GM12878 (cell line): ENCODE results near the gene SYF2. TPM values are rescaled to one million over a fixed set of nuclear protein-coding genes. Genes with fewer than 3 reads are reported as not detected.

ENCODE experiments used
- ASH2L ChIP-seq: fragments of 300-600, 200-600 bp; sonication (generic); IDR thresholded peaks from 2 replicates; pipeline ENCODE4 v1.6.1; 2017; ENCODE audit warnings: low read depth, mild to moderate bottlenecking, borderline replicate concordance
- BHLHE40 ChIP-seq, 2 experiments: fragments of 450-650 bp in 1 of 2; IDR thresholded peaks; 2 replicates each; pipeline ENCODE4 v1.6.1; 2011 to 2017; ENCODE audit warnings: low read depth in 2 of 2, borderline replicate concordance in 1 of 2, improper control_type of control experiment in 1 of 2, low read length in 1 of 2, mild to moderate bottlenecking in 1 of 2
- CEBPB ChIP-seq, 2 experiments: fragments of 150-350 bp in 1 of 2; IDR thresholded peaks; 2 replicates each; pipeline ENCODE4 v1.6.1; 2012 to 2014; ENCODE audit warnings: low read depth in 2 of 2, low read length in 2 of 2, borderline replicate concordance in 1 of 2, inconsistent platforms in 1 of 2
- FOXK2 ChIP-seq: fragments of 450-650 bp; IDR thresholded peaks from 2 replicates; pipeline ENCODE4 v1.6.1; 2017; ENCODE audit warnings: mild to moderate bottlenecking, moderate library complexity
- GABPA ChIP-seq: IDR thresholded peaks from 2 replicates; pipeline ENCODE4 v1.6.1; 2014; ENCODE audit warnings: antibody characterized with exemption, low read depth, mild to moderate bottlenecking, inconsistent platforms
- LARP7 ChIP-seq: fragments of 450-650 bp; IDR thresholded peaks from 2 replicates; pipeline ENCODE4 v1.6.1; 2017; ENCODE audit warnings: mild to moderate bottlenecking
- MEF2B ChIP-seq: fragments of 450-650 bp; IDR thresholded peaks from 2 replicates; pipeline ENCODE4 v1.6.1; 2018; ENCODE audit warnings: mild to moderate bottlenecking, moderate library complexity; ENCODE audit not compliant: partially characterized antibody, poor library complexity, severe bottlenecking
- NKRF ChIP-seq: fragments of 450-650 bp; conservative IDR thresholded peaks from 2 replicates; pipeline ENCODE4 v1.6.1; 2017; ENCODE audit warnings: mild to moderate bottlenecking, moderate library complexity
- NRF1 ChIP-seq: conservative IDR thresholded peaks from 2 replicates; pipeline ENCODE4 v1.6.1; 2011; ENCODE audit warnings: mild to moderate bottlenecking, low read depth, low read length, improper control_type of control experiment
- PAX8 ChIP-seq: fragments of 450-650 bp; IDR thresholded peaks from 2 replicates; pipeline ENCODE4 v1.6.1; 2017; ENCODE audit warnings: mild to moderate bottlenecking, moderate library complexity
- PRDM15 ChIP-seq: fragments of 450-650 bp; formaldehyde crosslinking; IDR thresholded peaks from 2 replicates; pipeline ENCODE4 v1.4.0; 2020; ENCODE audit warnings: mild to moderate bottlenecking, moderate library complexity
- RAD51 ChIP-seq: fragments of 450-650 bp; IDR thresholded peaks from 2 replicates; pipeline ENCODE4 v1.6.1; 2016; ENCODE audit warnings: moderate library complexity, mild to moderate bottlenecking, inconsistent platforms
- RELA ChIP-seq: fragments of 450-650 bp; IDR thresholded peaks from 2 replicates; pipeline ENCODE4 v1.8.0; 2014; ENCODE audit warnings: borderline replicate concordance; ENCODE audit not compliant: partially characterized antibody
- SMARCA5 ChIP-seq: fragments of 450-650 bp; IDR thresholded peaks from 2 replicates; pipeline ENCODE4 v1.6.1; 2017; ENCODE audit warnings: mild to moderate bottlenecking
- SUPT20H ChIP-seq: IDR thresholded peaks from 2 replicates; pipeline ENCODE4 v1.6.1; 2011; ENCODE audit warnings: low read depth, mild to moderate bottlenecking, low read length, moderate library complexity, borderline replicate concordance; ENCODE audit not compliant: control insufficient read depth
- WRNIP1 ChIP-seq: IDR thresholded peaks from 2 replicates; pipeline ENCODE4 v1.6.1; 2011; ENCODE audit warnings: low read depth, low read length, improper control_type of control experiment, borderline replicate concordance
- ZSCAN29 ChIP-seq: fragments of 450-650 bp; IDR thresholded peaks from 2 replicates; pipeline ENCODE4 v1.6.1; 2017; ENCODE audit warnings: mild to moderate bottlenecking, moderate library complexity
- polyA plus RNA-seq, 11 experiments: library from polyadenylated mRNA; depleted of rRNA in 4 of 11; unstranded in 6 of 11; stranded (reverse) in 5 of 11; fragments of >200 nt; fragmentation: Nextera tagmentation in 4 of 11; fragmentation: Illumina TruSeq in 1 of 11; extraction: Ambion mirVana in 4 of 11; extraction: Trizol in 1 of 11; gene quantifications; 1 replicate in 1 of 11; 2 replicates in 10 of 11; pipeline versions ENCODE4 v1.2.1 to v1.2.3, GENCODE V29; 2011 to 2016; ENCODE audit warnings: inconsistent platforms in 2 of 11, missing spikeins in 2 of 11, low read depth in 1 of 11
- total RNA-seq, 4 experiments: library from RNA; depleted of rRNA in 3 of 4; stranded (reverse); fragments of >200 nt in 3 of 4; fragmentation: Illumina TruSeq in 1 of 4; extraction: Trizol in 1 of 4; gene quantifications; 2 replicates each; pipeline versions ENCODE4 v1.2.1 to v1.2.3, GENCODE V29; 2013 to 2021
- TF ChIP-seq, protein P1 (sequence below): fragments of 450-650 bp; IDR thresholded peaks from 2 replicates; pipeline ENCODE4 v1.6.1; 2016; ENCODE audit warnings: mild to moderate bottlenecking
- TF ChIP-seq, protein P2 (sequence below): fragments of 450-650 bp; IDR thresholded peaks from 2 replicates; pipeline ENCODE4 v1.6.1; 2017; ENCODE audit warnings: antibody characterized with exemption, mild to moderate bottlenecking, moderate library complexity

SYF2 gene
- total and polyA plus RNA-seq, 10 of the 15 experiments (the other 5 are each of a cell fraction or from before 2014, with no cell fraction given), result 20.3 to 70.5 (median 35.3) TPM

- TF ChIP-seq, protein P1, sequence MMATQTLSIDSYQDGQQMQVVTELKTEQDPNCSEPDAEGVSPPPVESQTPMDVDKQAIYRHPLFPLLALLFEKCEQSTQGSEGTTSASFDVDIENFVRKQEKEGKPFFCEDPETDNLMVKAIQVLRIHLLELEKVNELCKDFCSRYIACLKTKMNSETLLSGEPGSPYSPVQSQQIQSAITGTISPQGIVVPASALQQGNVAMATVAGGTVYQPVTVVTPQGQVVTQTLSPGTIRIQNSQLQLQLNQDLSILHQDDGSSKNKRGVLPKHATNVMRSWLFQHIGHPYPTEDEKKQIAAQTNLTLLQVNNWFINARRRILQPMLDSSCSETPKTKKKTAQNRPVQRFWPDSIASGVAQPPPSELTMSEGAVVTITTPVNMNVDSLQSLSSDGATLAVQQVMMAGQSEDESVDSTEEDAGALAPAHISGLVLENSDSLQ, result peak; percentile 68
- TF ChIP-seq NRF1 (peak; percentile 97), SMARCA5 (peak; percentile 99), RAD51 (no peak), CEBPB (IDR thresholded peaks at IDR 0.05; ENCODE audit: borderline replicate concordance in 1 of 2, low read depth in 2 of 2, low read length in 2 of 2) (peak in 1 of 2 experiments; percentile 61; a peak in 1 of 4 replicates), MEF2B (no peak), LARP7 (peak; percentile 96), PRDM15 (CRISPR knock-in tag) (no peak), ASH2L (no peak), WRNIP1 (no peak), NKRF (peak; percentile 94), PAX8 (no peak), BHLHE40 (IDR thresholded peaks at IDR 0.05; ENCODE audit: borderline replicate concordance in 1 of 2, low read depth in 2 of 2, low read length in 1 of 2) (peak; percentile 66 to 87; a peak in 3 of 4 replicates), ZSCAN29 (no peak), SUPT20H (no peak), GABPA (peak; percentile 71), RELA (peak; percentile 88), FOXK2 (no peak)
- TF ChIP-seq, protein P2, sequence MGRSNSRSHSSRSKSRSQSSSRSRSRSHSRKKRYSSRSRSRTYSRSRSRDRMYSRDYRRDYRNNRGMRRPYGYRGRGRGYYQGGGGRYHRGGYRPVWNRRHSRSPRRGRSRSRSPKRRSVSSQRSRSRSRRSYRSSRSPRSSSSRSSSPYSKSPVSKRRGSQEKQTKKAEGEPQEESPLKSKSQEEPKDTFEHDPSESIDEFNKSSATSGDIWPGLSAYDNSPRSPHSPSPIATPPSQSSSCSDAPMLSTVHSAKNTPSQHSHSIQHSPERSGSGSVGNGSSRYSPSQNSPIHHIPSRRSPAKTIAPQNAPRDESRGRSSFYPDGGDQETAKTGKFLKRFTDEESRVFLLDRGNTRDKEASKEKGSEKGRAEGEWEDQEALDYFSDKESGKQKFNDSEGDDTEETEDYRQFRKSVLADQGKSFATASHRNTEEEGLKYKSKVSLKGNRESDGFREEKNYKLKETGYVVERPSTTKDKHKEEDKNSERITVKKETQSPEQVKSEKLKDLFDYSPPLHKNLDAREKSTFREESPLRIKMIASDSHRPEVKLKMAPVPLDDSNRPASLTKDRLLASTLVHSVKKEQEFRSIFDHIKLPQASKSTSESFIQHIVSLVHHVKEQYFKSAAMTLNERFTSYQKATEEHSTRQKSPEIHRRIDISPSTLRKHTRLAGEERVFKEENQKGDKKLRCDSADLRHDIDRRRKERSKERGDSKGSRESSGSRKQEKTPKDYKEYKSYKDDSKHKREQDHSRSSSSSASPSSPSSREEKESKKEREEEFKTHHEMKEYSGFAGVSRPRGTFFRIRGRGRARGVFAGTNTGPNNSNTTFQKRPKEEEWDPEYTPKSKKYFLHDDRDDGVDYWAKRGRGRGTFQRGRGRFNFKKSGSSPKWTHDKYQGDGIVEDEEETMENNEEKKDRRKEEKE, result peak; percentile 63; the same call in 1 of the 2 replicates
These were observed 14.9 kb upstream of the SYF2 start, which contains the start of gene RSRP1 (continued) for GRCh38 chr1:25247024-25247828.
